GM12891 (cell line): ENCODE measurements around the gene HMG20A.

Experiments used
- POLR2AphosphoS5 ChIP-seq: IDR thresholded peaks from 2 replicates; pipeline ENCODE4 v1.6.1; 2011; ENCODE audit warnings: low read depth, low read length, control low read depth
- TAF1 ChIP-seq: IDR thresholded peaks from 2 replicates; pipeline ENCODE4 v1.6.1; 2011; ENCODE audit warnings: low read depth, low read length, control low read depth

DNA sequence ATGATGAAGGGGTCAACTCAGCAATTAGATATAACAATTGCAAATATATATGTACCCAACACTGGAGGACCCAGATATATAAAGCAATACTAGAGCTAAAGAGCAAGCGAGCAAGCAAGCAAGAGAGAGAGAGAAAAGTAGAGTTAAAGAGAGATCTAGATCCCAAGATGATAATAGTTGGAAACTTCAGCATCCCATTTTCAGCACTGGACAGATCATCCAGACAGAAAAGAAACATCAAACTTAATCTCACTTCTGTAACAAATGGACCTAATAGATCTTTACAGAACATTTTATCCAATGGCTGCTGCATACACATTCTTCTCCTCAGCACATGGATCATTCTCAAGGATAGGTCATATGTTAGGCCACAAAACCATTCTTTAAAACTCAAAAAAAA, 24.0 kb upstream of the HMG20A start:
- TF ChIP-seq POLR2AphosphoS5, result no peak
- TF ChIP-seq TAF1, result no peak
